ENCODE measurements around the gene FKBP5. TPM values are rescaled to one million over a fixed set of nuclear protein-coding genes. Genes with fewer than 3 reads are reported as not detected.

Gene FKBP5
- total RNA-seq, 1 donor from 2014 or later = 142 TPM

DNA sequence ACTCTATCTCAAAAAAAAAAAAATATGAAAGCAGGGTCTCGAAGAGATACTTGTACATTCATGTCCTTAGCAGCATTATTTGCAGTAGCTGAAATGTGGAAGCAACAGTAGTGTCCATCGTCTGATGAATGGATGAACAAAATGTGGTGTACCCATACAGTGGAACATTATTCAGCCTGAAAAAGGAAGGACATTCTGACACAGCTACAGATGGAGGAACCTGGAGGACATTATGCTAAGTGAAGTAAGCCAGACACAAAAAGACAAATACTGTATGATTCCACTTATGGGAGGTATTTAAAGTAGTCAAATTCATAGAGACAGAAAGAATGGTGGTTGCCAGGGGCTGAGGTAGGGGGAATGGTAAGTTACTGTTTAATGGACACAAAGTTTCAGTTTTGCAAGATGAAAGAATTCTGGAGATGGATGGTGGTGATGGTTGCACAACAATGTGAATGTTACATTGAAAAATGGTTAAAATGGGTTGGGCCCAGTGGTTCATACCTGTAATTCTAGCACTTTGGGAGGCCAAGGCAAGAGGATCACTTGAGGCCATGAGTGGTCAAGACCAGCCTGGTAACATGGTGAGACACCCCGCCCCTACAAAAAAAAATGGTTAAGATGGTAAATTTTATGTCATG lies 164.2 kb downstream of the FKBP5 start:
- Histone ChIP-seq H3K4me1 (no peaks in the 10 kb centered on the region), H3K9me3 (no peaks in the 10 kb centered on the region), H3K27me3 (no peaks in the 10 kb centered on the region), H3K36me3 (no peaks in the 10 kb centered on the region), H3K4me3 (no peak overlapping the region), H3K27ac (no peak overlapping the region)
- no peak for DNase-seq
- TF ChIP-seq, protein P1, sequence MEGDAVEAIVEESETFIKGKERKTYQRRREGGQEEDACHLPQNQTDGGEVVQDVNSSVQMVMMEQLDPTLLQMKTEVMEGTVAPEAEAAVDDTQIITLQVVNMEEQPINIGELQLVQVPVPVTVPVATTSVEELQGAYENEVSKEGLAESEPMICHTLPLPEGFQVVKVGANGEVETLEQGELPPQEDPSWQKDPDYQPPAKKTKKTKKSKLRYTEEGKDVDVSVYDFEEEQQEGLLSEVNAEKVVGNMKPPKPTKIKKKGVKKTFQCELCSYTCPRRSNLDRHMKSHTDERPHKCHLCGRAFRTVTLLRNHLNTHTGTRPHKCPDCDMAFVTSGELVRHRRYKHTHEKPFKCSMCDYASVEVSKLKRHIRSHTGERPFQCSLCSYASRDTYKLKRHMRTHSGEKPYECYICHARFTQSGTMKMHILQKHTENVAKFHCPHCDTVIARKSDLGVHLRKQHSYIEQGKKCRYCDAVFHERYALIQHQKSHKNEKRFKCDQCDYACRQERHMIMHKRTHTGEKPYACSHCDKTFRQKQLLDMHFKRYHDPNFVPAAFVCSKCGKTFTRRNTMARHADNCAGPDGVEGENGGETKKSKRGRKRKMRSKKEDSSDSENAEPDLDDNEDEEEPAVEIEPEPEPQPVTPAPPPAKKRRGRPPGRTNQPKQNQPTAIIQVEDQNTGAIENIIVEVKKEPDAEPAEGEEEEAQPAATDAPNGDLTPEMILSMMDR (IDR thresholded peaks at IDR 0.05) = no peak
- ATAC-seq = no peak
- intact Hi-C loops (cut with DNase I) = loop anchor here (10.0 kb wide), 1 partner anchor 220 kb away; no protein-coding TSS in a partner anchor

Small RNA genes within 50 kb of the gene (microRNA-seq; reads per million reads assigned to microRNA genes)
- gene MIR5690 (ENCODE audit: borderline microRNAs expressed) = 2.0 reads per million, percentile 7 among the genes with 10 or more reads in this experiment

Other genes with a start within 250 kb of the FKBP5 start
- gene FANCE, start 236.6 kb downstream of the FKBP5 start, total RNA-seq = 10.4 TPM
- 941 TPM for gene RPL10A, start 220.5 kb downstream of the FKBP5 start, total RNA-seq
- gene TEAD3, start 191.8 kb downstream of the FKBP5 start, total RNA-seq = 23.4 TPM
- gene TULP1, start 176.0 kb downstream of the FKBP5 start, total RNA-seq = not detected
- gene ARMC12, start 48.1 kb upstream of the FKBP5 start, total RNA-seq = 0.52 TPM
- gene CLPSL2, start 87.7 kb upstream of the FKBP5 start, total RNA-seq = not detected
- not detected for gene CLPSL1, start 92.1 kb upstream of the FKBP5 start, total RNA-seq
- gene CLPS, start 108.4 kb upstream of the FKBP5 start, total RNA-seq = not detected
- gene LHFPL5, start 116.4 kb upstream of the FKBP5 start, total RNA-seq = not detected
- gene SRPK1, start 232.2 kb upstream of the FKBP5 start, total RNA-seq = 40.6 TPM

All from upper lobe of right lung (tissue), 1 donor.